ENCODE measurements around the gene TSPAN18.

The TSPAN18 gene

DNA sequence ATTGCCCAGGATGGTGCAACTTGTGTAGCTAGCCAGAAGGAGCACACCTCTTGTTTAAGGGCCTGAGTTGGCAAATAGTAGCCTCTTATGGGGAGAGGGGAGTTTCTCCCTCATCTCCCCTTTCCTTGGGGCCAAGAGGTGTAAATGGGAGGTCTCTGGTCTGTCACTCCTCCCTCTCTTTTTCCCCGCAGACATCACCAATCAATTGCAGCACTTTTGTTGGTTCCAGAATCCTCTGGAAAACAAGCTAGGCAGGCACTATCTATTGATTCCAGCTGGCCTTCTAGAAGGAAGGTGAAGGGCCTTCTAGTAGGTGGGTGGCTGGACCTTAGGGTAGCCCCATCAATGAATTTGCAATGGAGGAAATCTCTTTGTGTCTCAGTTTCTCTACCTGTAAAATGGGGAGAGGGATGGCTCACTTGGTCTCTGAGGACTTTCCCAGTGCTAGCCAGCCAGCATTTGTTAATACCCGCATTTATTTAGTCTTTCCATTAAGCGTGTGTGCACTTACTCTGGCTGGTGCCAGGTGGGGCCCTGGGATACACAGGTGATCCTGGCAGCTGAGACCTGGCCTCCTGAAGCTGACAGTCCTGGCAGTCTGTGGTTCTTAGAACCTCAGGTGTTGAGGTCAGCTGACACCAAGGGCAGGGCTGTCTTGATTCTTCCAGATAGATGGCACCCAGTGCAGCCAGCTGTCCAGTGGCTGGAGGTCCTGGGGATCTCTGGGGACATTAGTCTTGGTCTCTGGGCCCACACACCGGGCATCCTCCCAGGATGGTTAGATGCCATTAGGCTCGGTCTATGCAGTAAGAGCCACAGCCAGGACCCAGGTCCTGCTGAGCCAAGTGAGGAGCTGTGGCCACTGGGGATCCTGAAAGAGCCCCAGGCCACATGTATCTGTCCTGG, 51.7 kb downstream of the TSPAN18 start:
- DNase-seq = peak; percentile 12

DNA sequence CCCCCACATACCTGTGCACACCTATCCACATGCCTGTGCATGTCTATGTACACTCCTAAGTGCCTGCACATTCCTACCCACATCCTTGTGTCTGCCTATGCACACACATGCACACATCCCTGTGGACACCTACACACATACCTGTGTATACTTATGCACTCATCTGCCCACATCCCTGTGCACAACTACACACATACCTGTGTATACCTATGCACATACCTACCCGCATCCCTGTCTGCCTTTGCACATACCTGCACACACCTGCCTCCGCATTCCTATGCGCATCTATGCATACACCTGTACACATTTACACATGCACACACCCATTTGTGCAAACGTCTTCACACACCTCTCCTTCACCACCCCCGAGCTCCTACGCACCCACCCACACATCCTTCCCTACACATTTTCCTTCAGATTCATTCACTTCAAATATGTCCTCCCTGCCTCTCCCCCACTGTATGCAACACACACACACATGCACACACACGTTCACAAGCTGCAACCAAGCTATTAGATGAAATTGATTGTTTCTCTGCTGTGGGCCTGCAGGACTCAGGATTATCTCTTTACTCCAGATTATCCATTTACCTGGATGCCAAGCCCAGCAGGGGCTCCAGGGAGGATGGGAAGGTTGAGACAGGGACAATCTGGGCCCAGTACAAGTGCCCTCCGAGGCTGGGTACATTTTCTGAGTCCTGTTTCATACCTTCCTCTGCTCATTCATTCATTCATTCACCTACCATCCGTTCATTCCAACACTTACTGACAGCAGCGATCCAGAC, 53.2 kb downstream of the TSPAN18 start:
- DNase-seq = peak; percentile 20

DNA sequence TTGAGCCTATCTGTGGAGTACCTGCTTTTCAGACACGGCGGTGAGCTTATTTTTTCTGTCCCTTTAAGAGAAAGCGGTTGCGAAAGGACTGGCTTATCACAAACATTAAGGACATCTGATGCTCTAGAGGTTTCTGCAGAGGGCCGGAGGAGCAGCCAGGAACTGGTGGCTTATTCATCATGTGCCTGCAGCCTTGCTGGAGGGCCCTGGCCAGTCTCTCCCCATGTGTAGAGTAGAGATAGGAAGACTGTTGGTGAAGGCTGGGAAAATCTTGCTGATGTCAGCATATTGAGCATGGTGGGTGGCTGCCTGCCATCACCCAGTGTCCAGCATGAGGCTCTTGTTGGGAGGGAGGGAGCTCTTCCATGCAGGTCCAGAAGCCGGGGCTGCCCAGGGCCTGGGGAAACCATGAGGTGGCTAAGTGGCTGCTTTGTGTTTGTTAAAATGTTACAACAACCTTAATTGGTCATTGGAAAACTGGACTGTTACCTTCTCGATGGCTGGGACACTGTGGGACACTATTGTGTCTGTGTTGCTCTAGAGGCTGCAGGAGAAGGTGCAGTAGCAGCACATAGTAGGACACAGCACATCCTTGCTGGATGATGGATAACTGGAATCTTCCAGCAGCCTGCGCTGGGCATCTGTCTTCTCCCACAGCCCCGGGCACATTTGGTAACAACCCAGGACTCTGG, 54.3 kb downstream of the TSPAN18 start:
- peak; percentile 13 for DNase-seq

DNA sequence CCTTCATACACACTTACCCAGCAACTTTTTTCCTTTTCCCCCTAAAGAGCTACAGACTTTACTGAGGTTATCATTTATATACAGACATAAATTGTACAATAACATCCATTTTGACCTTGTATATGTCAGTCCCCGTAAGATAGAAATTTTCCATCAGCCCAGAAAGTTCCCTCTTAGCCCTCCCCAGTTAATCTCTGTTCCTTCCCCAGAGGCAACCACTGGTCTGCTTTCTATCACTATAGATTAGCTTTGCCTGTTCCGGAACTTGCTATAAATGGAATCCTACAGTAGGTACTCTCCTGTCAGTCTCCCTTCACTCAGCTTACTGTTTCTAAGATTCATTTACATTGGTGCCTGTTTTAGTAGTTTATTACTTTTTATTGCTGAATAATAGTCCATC, 54.9 kb downstream of the TSPAN18 start:
- DNase-seq = no peak

DNA sequence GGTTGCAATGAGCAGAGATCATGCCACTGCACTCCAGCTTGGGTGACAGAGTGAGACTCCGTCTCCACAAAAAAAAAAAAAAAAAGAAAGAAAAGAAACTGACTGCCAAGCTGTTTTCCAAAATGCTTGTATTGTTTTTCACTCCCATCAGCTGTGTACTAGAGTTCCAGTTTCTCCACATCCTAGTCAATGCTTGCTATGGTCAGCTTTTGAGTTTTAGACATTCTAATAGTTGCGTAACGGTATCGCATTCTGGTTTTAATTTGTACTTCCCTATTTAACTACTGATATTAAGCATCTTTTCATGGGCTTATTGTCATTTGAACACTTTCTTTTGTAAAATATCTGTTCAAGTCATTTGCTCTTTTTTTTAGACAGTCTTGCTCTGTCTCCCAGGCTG, 55.7 kb downstream of the TSPAN18 start:
- no peak for DNase-seq

DNA sequence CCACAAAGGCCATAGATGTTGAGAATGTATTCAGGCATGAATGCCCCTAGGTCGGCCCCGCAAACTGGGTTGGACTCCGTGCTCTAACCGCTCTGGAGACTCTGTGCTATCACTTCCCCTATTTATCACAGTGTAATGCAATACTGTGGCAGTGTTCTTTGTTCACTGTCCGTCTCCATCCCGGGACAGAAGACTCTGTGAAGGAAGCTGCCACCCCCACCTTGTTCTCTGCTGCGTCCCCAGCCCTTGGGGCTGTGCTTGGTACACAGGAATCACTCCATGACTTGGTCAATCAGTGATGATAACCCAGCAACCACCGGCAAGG, 57.6 kb downstream of the TSPAN18 start:
- no peak for DNase-seq

DNA sequence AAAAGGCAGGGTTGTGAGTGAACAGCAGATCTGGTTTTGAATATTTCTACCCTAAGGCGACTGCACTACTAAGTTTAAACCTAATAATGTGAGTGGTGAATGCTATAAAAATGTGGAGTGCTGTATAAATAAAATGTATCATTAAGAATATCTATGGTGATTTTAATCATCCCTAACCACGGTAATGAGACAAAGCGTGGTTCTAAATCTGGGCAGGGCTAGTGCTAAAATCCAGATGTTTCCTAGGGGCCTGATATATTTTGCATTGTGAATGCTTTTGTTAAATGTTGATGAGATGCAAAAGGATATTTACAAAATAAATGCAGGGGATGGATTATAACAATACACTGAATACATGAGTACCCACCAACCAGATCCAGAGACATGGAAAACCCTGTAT, 58.1 kb downstream of the TSPAN18 start:
- no peak for DNase-seq

DNA sequence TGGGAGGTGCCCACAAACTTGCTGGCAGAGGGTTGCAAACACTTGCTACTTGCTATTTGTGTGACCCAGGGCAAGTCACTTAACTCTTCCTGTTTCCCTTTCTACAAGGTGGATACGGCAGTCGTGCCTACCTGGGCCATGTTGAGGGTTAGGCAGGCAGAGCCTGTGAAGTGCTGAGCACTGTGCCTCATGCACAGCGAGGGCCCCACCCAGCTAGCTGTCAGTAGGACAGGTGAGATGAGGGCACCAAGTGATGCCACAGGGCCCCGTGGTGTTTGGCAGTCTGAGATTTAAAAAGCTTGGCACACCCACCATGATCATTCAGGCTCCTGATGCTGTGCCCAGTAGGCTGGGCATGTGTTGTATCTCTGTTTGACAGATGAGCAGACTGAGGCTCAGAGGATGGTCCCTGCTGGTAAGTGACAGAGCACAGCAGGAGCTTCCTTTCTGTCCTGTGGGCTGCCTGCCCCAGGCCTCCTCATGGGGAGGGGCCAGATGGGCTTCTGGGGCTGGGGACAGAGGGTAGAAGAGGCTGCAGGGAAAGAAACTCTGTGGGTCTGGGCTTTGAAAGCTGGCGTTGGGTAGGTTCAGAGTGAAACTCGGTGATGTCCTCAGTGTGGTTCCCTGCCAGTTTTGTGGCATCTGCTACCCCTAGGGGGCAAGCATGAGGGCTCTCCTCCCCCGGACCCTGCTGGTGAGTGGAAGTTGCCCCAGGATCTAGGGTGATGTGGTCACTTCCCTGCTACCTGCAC, 59.3 kb downstream of the TSPAN18 start:
- no peak for DNase-seq

DNA sequence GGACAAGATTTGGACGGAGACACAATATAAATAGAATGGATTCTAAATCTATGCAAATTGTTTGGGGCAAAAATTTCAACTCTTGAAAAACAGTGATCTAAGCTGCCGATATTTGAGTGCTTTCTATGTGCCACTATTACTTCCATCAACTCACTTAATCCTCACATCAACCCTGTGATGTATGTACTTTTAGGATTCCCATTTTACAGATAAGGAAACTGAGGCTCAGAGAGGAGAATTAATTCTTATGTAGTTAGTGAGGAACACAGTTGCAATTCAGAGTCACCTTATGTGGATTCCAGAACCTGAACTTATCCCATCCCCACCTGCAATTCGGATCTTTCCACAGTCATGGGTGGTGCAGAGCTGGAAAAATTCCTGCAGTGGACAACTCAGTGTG, 60.3 kb downstream of the TSPAN18 start:
- DNase-seq = no peak

DNA sequence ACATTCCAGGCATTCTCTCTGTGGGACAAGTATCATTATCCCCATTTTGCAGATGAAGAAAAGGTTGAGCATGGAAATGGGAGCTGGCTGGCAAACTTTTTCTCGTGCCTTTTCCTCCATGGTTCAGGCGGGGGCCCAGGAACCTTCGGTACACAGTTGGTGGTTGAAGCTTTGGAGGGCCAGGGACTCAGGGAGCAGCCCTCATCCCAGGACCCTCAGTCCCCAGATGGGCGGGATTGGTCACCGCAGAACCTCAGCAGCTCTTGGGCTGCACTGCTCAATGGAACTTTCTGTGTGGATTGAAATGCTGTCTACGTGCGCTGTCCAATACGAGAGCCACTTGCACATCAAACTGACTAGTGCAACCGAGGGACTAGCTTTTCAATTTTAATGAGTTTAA, 61.2 kb downstream of the TSPAN18 start:
- no peak for DNase-seq

DNA sequence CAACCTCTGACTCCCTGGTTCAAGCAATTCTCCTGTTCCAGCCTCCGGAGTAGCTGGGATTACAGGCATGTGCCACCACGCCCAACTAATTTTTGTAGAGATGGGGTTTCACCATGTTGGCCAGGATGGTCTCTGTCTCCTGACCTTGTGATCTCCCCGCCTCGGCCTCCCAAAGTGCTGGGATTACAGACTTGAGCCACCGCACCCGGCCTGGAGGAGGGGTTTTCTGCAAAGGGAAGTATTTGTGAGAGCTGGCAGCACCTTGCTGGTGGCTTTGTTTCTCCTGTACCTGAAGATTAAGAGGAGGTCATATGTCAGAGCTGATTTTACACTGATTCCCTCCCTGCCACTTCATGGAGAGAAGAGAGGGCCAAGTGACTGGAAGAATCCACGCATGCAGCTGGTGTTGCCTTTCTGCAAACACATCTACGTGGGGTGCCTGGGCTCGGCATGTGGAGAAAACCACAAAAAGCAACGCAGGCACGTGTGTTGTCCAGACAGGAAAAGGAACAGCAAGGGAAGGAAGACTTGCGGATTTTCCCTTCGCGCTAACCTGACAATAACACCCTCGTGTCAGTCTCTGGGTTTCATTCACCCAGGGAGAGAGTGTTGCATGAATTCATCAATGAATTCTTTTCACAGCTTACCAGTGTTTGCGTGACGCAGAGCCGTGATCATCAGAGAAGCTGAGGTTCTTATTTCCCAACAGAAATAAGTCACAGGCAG, 61.9 kb downstream of the TSPAN18 start:
- DNase-seq = no peak

DNA sequence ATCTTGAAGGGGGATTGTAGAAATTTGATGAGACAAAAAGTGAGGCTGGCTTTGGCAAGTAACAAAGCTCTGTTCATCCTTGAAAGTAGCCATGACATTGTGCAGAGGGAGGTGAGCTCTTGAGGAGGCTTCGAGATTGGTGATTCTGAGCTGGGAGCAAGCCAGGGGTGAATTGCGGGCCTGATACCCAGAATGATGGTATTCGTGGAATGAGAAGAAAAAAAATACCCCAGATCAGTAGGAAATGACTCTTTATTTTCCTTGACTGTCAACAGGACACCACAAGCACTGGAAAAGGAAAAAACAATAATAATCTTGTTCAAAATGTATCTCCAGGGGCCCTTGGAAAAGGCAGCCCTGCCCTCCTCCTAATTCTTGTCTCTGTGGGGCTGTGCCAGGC, 62.7 kb downstream of the TSPAN18 start:
- DNase-seq = no peak

DNA sequence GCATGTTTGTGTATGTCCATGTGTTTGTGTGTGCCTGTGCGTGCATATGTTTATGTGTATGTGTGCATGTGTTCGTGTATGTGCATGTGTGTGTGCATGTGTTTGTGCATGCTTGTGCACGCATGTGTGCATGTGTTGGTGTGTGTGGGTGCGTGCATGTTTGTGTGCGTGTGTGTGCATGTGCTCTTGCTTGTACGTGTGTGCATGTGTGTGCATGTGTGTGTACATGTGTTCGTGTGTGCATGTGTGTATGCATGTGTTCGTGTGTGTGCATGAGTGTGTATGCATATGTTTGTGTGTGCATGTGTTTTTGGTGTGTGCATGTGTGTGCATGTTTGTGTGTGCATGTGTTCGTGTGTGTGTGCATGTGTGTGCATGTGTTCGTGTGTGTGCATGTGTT, 63.4 kb downstream of the TSPAN18 start:
- DNase-seq = no peak

DNA sequence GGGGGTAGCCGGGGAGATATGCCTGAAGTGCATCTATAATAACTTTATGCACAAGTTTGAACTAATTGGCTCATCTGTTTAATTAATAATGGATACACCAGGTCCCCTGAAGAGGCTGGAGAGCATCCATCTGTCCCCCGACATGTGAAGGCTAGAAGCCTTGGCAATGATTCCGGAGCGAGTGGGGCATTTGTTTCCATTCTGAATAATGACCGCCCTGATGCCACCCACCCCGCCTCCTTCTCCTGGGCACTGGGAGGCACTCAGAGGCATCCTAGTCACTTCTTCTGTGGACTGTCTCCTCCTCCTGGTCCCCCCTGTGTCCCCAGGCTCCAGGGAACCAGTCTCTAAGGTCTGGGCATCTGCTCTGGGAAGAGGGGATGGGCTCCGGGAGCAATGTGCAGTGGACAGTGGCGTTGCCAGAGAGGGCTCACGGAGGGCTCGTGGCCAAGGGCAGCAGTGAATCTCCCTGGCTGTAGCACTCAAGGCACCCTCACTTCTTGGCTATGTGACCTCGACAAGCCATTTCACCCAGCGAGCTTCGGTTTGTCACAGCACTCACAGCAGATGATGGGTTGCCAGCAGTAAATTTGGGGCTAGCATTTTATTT, 64.7 kb downstream of the TSPAN18 start:
- no peak for DNase-seq

DNA sequence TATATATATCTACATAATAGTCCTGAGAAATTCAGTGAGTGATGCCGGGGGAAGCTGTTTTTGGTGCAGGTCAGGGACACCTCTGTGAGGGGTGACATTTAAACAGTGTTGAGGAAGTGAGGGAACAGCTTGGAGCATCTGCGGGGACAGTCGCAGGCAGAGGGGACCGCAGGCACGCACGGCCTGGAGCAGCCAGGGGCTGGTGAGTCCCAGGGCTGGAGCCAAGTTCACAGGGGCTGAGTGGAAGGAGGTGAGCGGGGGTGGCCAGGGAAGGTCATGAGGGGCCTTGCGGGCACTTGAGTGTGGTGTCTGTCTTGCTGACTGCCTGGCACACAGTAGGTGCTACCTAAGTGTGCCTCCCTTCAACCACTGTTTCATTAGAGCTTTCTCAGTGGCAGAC, 65.4 kb downstream of the TSPAN18 start:
- no peak for DNase-seq

DNA sequence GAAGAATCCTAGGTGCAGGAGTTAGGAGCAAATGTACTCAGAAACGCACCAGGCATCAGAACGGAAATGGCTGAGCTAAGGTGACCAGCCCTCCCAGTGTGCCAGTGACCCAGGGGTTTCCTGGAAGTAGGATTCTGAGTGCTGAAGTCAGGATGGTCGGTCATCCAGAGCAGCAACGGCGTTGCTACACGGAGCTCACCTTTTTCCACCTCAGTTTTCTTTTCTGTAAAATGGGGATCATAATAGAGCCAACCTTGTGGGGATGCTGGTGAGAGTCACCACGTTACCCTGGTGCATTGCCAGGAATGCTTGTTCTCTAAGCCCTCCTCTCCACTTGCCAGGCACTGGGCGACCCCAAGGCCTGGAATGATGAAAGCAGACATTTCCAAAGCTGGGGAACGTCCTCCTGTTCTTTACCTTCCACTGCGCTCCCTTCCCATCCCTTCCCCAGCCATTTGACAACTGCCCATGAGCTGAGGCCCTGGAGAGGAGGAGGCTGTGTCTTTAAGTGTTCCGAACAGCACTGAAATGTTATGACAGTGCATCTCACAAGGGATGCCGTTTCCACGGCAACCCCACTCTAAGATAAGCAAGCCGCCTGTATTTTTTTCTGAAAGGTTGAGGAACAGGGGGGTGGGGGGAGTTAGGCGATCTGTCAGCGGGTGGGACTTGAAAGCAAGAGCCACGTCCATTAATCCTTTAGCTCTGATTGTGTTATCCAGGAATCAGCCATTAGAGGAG, 66.8 kb downstream of the TSPAN18 start:
- DNase-seq = no peak

DNA sequence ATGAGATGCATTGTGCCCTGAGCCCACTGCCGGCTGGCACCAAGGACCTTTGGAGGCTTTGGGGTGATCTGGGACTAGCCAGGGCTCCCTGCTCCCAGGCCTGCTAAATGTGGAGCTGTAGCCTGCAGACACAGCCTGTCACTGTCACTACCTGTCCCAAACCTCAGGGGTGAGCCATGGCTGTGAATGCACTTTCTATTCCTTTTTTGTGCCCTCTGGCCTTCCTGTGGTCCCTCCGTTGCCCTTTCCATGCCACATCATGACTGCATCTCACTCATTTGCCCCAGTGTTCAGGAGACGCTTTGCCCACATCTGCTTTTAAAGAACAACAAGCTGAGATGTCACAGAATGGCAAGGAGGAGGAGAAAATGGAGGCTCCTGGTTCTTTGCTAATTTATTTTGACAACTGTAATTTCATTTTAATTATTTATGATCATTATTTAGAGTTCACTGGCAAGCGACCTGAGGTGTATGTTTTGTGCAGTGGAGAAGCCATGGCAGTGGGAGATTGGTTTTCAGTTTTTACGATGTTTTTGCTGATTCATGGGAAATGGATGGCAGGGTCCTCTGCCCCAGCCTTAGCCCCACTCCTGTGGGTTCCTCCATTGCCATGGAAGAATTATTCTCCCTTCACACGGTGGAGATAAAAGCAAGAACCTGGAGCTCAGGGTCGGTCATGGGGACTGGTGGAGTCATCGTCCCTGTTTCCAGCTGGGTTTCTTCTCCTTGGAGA, 69.2 kb downstream of the TSPAN18 start:
- DNase-seq = no peak

DNA sequence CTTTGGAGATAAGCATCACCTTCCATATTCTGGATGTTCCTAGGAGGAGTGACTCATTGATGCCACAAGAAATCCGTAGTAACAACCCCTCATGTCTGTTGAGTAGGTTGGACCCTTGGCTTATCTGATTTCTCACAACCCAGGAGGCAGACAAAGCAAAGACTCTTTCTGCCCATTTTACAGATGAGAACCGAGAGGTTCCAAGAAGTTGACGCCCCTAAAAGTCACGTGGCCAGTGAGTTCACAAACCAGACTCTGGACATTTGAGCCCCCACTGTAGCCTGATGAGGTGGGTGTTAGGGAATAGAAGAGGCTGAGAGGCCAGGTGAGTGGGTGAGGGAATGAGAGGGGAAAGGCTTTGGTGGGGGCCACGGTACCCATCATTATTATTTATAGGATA, 70.3 kb downstream of the TSPAN18 start:
- DNase-seq = no peak

DNA sequence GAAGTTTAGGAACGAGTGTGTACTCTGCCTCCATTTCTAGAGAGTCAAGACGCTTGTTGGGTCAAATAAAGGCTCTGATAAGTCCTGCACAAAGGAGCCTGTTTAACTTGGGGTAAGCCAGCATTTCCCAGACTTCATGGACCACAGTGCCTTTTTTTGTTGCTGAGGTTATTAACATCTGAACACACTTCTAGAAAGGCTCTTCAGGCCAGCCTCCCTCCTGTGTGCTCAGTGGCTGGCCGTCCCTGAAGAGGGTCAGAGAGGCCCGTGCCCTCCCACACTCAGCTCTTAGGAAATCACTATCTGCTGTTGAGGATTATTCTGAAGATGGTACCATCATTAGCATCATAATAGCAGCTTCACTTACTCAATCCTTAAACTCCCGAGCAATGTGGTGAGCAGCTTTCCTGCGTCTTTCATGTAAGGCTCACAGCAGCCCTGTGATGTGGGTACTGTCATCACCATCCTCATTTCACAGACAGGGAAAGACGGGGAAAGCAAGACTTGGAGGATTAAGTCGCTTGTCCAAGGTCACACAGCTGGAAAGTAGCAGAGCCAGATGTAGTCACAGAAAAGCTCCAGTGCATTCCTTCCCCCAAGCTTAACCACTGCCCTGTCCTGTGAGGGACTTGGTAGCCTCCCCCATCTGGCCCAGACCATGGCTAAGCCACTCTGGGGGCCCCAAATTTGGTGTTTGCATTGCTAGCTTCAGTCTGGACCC, 71.3 kb downstream of the TSPAN18 start:
- peak; percentile 67 for DNase-seq

DNA sequence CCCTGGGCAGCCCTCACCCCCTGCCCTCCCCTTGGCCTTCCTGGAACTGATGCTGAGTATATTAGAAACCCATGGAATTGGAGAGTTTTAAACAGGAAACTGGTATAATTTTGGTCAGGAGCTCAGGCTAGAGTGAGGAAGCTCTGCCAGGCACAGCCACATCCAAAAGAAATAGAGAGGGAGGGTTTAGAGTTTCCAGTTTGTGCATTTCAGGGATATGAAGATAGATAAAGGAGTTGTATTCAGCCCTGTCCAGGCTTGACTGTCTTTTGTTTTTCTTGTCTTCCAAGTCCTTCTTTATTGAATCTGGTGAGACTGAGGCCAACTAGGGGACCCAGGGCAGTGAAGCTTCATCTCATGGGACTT, 71.8 kb downstream of the TSPAN18 start:
- no peak for DNase-seq

Measured in right forelimb (tissue), 1 donor.